Thyroid gland (tissue), 4 donors: ENCODE measurements around the gene RHOT1. TPM values are rescaled to one million over a fixed set of nuclear protein-coding genes. Genes with fewer than 3 reads are reported as not detected.

Experiments
- DNase-seq, 2 donors: peaks; one replicate each; pipeline ENCODE4 v3.0.0-alpha.2; 2019
- H3K27ac ChIP-seq, 3 donors: fragments of 200-600 bp; sonication (generic); 1 replicate in 2 of 3; 2 replicates in 1 of 3; pipeline ENCODE4 v1.5.1; 2016 to 2019; ENCODE audit warnings: mild to moderate bottlenecking in 1 of 3, moderate library complexity in 1 of 3
- H3K27me3 ChIP-seq: fragments of 200-600 bp; sonication (generic); one replicate; pipeline ENCODE4 v1.5.1; 2019
- H3K36me3 ChIP-seq, 2 donors: fragments of 200-600 bp; sonication (generic); one replicate each; pipeline ENCODE4 v1.5.1; 2016 to 2019
- H3K4me1 ChIP-seq, 2 donors: fragments of 200-600 bp; sonication (generic); one replicate each; pipeline ENCODE4 v1.5.1; 2017 to 2019
- H3K4me3 ChIP-seq, 3 donors: fragments of 200-600 bp; sonication (generic); replicated peaks in 1 of 3; 1 replicate in 2 of 3; 2 replicates in 1 of 3; pipeline ENCODE4 v1.5.1; 2016; ENCODE audit warnings: mild to moderate bottlenecking in 1 of 3
- H3K9me3 ChIP-seq: fragments of 200-600 bp; sonication (generic); one replicate; pipeline ENCODE4 v1.5.1; 2017
- POLR2A ChIP-seq, 2 donors: fragments of 450-650 bp; IDR thresholded peaks; one replicate each; pipeline ENCODE4 v1.6.1; 2017; ENCODE audit warnings: antibody characterized with exemption in 2 of 2, mild to moderate bottlenecking in 2 of 2, moderate library complexity in 1 of 2
- WGBS, 2 donors: methylation state at CpG; one replicate each; pipeline ENCODE4 v1.1.5; 2017; 5-methylcytosine and 5-hydroxymethylcytosine counted together
- intact Hi-C: fragments of 100-400 bp; cut with DNase I; formaldehyde crosslinking; loops from one replicate; pipeline ENCODE4 v1.15.1; 2023
- total RNA-seq, 4 donors: library from RNA; depleted of rRNA; stranded (reverse); fragments of >200 nt; gene quantifications; one replicate each; pipeline ENCODE4 v1.2.3, GENCODE V29; 2016
- TF ChIP-seq, protein P1 (sequence below), 6 experiments: fragments of 200-600 bp in 3 of 6; fragments of 450-650 bp in 3 of 6; sonication (generic) in 3 of 6; IDR thresholded peaks; one replicate each; pipeline ENCODE4 v1.5.1; 2016 to 2019; ENCODE audit warnings: antibody characterized with exemption in 6 of 6, mild to moderate bottlenecking in 2 of 6, inconsistent platforms in 1 of 6, moderate library complexity in 1 of 6

The RHOT1 gene
- total RNA-seq, 4 donors from 2014 or later: 45.1 to 59.1 (median 51.4) TPM

DNA sequence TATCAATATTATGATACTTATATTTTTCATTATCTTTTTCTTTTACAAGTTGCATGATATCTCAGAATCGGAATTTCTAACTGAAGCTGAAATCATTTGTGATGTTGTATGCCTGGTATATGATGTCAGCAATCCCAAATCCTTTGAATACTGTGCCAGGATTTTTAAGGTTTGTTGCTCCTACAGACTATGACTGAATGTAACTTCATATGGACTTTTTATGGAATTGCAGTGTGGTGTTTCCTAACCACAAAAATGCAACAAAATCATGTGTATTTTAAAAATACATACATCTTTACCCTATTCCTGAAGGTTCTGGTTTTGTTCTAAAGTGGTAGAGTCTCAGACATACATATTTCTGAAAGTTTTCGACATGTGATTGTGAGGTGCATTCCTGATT, 64.6 kb downstream of the RHOT1 start:
- Histone ChIP-seq H3K36me3 (peaks cover 16 to 35% of the 10 kb centered on the region in 2 donors), H3K4me3 (no peak overlapping the region), H3K9me3 (no peaks in the 10 kb centered on the region), H3K27ac (no peak overlapping the region), H3K4me1 (no peaks in the 10 kb centered on the region), H3K27me3 (no peaks in the 10 kb centered on the region)
- WGBS, 2 donors: 90 to 96% methylated on average over 2 of the region's 2 CpGs
- intact Hi-C loops: no loop called here
- no peak for DNase-seq
- TF ChIP-seq, protein P1, sequence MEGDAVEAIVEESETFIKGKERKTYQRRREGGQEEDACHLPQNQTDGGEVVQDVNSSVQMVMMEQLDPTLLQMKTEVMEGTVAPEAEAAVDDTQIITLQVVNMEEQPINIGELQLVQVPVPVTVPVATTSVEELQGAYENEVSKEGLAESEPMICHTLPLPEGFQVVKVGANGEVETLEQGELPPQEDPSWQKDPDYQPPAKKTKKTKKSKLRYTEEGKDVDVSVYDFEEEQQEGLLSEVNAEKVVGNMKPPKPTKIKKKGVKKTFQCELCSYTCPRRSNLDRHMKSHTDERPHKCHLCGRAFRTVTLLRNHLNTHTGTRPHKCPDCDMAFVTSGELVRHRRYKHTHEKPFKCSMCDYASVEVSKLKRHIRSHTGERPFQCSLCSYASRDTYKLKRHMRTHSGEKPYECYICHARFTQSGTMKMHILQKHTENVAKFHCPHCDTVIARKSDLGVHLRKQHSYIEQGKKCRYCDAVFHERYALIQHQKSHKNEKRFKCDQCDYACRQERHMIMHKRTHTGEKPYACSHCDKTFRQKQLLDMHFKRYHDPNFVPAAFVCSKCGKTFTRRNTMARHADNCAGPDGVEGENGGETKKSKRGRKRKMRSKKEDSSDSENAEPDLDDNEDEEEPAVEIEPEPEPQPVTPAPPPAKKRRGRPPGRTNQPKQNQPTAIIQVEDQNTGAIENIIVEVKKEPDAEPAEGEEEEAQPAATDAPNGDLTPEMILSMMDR (IDR thresholded peaks at IDR 0.05): no peak
- no peak for TF ChIP-seq POLR2A (IDR thresholded peaks at IDR 0.05)

- Histone ChIP-seq H3K36me3 (peaks cover 16 to 33% of the 10 kb centered on the region in 2 donors), H3K4me3 (no peak overlapping the region), H3K4me1 (no peaks in the 10 kb centered on the region), H3K27ac (no peak overlapping the region), H3K27me3 (no peaks in the 10 kb centered on the region), H3K9me3 (no peaks in the 10 kb centered on the region)
- TF ChIP-seq, protein P1 (IDR thresholded peaks at IDR 0.05): no peak
- TF ChIP-seq POLR2A (IDR thresholded peaks at IDR 0.05): no peak
- intact Hi-C loops: no loop called here
- DNase-seq: no peak
Observed at GRCh38 chr17:32208436-32208835, 66.1 kb downstream of the RHOT1 start.

- Histone ChIP-seq H3K27ac (no peak overlapping the region), H3K4me1 (no peaks in the 10 kb centered on the region), H3K27me3 (no peaks in the 10 kb centered on the region), H3K4me3 (no peak overlapping the region), H3K36me3 (peaks cover 16 to 30% of the 10 kb centered on the region in 2 donors), H3K9me3 (no peaks in the 10 kb centered on the region)
- DNase-seq: no peak
- TF ChIP-seq POLR2A (IDR thresholded peaks at IDR 0.05): no peak
- TF ChIP-seq, protein P1 (IDR thresholded peaks at IDR 0.05): no peak
- intact Hi-C loops: no loop called here
Observed at GRCh38 chr17:32209608-32210007, 67.3 kb downstream of the RHOT1 start.

GRCh38 chr17:32211671-32212070, 69.4 kb downstream of the RHOT1 start:
- TF ChIP-seq, protein P1 (IDR thresholded peaks at IDR 0.05): no peak
- H3K27ac ChIP-seq: no peak overlapping the region
- no peaks in the 10 kb centered on the region for H3K9me3 ChIP-seq
- H3K36me3 ChIP-seq: peaks cover 16 to 27% of the 10 kb centered on the region in 2 donors
- H3K27me3 ChIP-seq: no peaks in the 10 kb centered on the region
- DNase-seq: no peak
- no peaks in the 10 kb centered on the region for H3K4me1 ChIP-seq
- no peak overlapping the region for H3K4me3 ChIP-seq
- intact Hi-C loops: no loop called here
- whole genome bisulfite sequencing, 2 donors: 95 to 100% methylated on average over 1 of the region's 1 CpG

DNA sequence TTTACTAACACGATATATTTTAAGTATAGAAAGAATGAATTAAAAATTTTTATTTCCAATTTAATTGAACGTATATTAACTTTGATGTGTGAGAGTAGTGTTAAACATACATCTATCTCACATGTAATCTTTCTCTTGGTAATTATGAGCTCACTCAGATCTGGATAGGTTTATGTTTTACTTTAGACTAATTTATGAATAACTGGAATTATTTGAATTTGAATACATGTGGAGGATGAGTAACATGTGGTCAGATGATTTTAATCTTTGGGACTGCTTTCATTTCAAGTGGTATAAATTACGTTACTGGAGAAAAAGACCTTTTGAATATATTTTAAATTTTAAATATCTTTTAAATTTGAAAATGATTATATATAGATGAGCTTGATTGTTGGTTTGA, 73.4 kb downstream of the RHOT1 start:
- no peak for TF ChIP-seq POLR2A (IDR thresholded peaks at IDR 0.05)
- TF ChIP-seq, protein P1 (IDR thresholded peaks at IDR 0.05): no peak
- Histone ChIP-seq H3K36me3 (peaks cover 0 to 3% of the 10 kb centered on the region in 2 donors), H3K9me3 (no peaks in the 10 kb centered on the region), H3K27ac (no peak overlapping the region), H3K27me3 (no peaks in the 10 kb centered on the region), H3K4me1 (no peaks in the 10 kb centered on the region), H3K4me3 (no peak overlapping the region)
- DNase-seq: no peak
- intact Hi-C loops: no loop called here
- 95 to 97% methylated on average over 3 of the region's 3 CpGs for WGBS, 2 donors
